Naive thymus-derived CD4-positive, alpha-beta T cell (primary cell): ENCODE data around the gene CDC25B. TPM values are rescaled to one million over a fixed set of nuclear protein-coding genes. Genes with fewer than 3 reads are reported as not detected.
"Not testable (repeated sequence)": the region's sequence is repeated elsewhere in the genome, so short reads cannot be mapped to it uniquely, and the experiment has no call there.

Experiments
- ATAC-seq: fragments of 150-1000 bp; cut with Tn5 transposase; 2 replicates; pipeline ENCODE4 v1.10.0; 2021; ENCODE audit warnings: mild to moderate bottlenecking, moderate library complexity
- CTCF ChIA-PET: fragments of 350-600 bp; sonication (Branson Sonifier 250); formaldehyde crosslinking; loops from one replicate; lab custom pipeline; 2021; ENCODE audit warnings: antibody characterized with exemption; lab: Charles Lee
- POLR2A ChIA-PET: fragments of 350-600 bp; sonication (Branson Sonifier 250); formaldehyde crosslinking; loops from one replicate; lab custom pipeline; 2021; ENCODE audit warnings: antibody characterized with exemption, inconsistent platforms; lab: Charles Lee
- DNase-seq, 9 donors: peaks; one replicate each; pipeline versions ENCODE4 v3.0.0 to v3.0.0-alpha.2; 2020 to 2022; ENCODE audit warnings: mixed read lengths in 1 of 9
- H3K27ac ChIP-seq: one replicate; pipeline ENCODE4 v1.7.0; 2013; ENCODE audit warnings: mild to moderate bottlenecking, low read depth, low read length, moderate library complexity
- H3K27me3 ChIP-seq, 2 donors: one replicate each; pipeline ENCODE4 v1.7.0; 2013; ENCODE audit warnings: low read length in 2 of 2, mild to moderate bottlenecking in 2 of 2, moderate library complexity in 2 of 2; ENCODE audit not compliant: control insufficient read depth in 2 of 2, insufficient read depth in 2 of 2
- H3K36me3 ChIP-seq, 3 experiments: 1 replicate in 2 of 3; 2 replicates in 1 of 3; pipeline ENCODE4 v1.7.0; 2013; ENCODE audit warnings: low read length in 3 of 3, mild to moderate bottlenecking in 3 of 3, moderate library complexity in 1 of 3; ENCODE audit not compliant: insufficient read depth in 3 of 3, control insufficient read depth in 2 of 3
- H3K4me1 ChIP-seq, 2 donors: one replicate each; pipeline ENCODE4 v1.7.0; 2013; ENCODE audit warnings: low read length in 2 of 2, mild to moderate bottlenecking in 2 of 2, moderate library complexity in 1 of 2; ENCODE audit not compliant: control insufficient read depth in 2 of 2, insufficient read depth in 2 of 2
- H3K4me3 ChIP-seq: 2 replicates; pipeline ENCODE4 v1.7.0; 2013; ENCODE audit warnings: mild to moderate bottlenecking, low read length
- H3K9me3 ChIP-seq, 3 experiments: 1 replicate in 2 of 3; 2 replicates in 1 of 3; pipeline ENCODE4 v1.7.0; 2013; ENCODE audit warnings: low read length in 3 of 3; ENCODE audit not compliant: control insufficient read depth in 2 of 3
- H3K27ac Mint-ChIP-seq, 9 donors: one replicate each; pipeline ENCODE4 v1.8.0; 2020 to 2022; ENCODE audit warnings: mixed read lengths in 9 of 9, mild to moderate bottlenecking in 8 of 9, moderate library complexity in 5 of 9, inconsistent platforms in 2 of 9
- H3K27me3 Mint-ChIP-seq, 5 donors: one replicate each; pipeline ENCODE4 v1.8.0; 2021 to 2022; ENCODE audit warnings: mixed read lengths in 5 of 5, mild to moderate bottlenecking in 1 of 5
- H3K36me3 Mint-ChIP-seq, 5 donors: one replicate each; pipeline ENCODE4 v1.8.0; 2020 to 2022; ENCODE audit warnings: mixed read lengths in 5 of 5, mild to moderate bottlenecking in 3 of 5, inconsistent platforms in 1 of 5
- H3K4me1 Mint-ChIP-seq, 7 donors: one replicate each; pipeline ENCODE4 v1.8.0; 2020 to 2022; ENCODE audit warnings: mixed read lengths in 7 of 7, mild to moderate bottlenecking in 3 of 7, inconsistent platforms in 1 of 7
- H3K4me3 Mint-ChIP-seq, 10 donors: one replicate each; pipeline ENCODE4 v1.8.0; 2020 to 2022; ENCODE audit warnings: mild to moderate bottlenecking in 10 of 10, mixed read lengths in 10 of 10, moderate library complexity in 6 of 10, inconsistent platforms in 2 of 10
- H3K9me3 Mint-ChIP-seq, 11 donors: one replicate each; pipeline ENCODE4 v1.8.0; 2020 to 2022; ENCODE audit warnings: mixed read lengths in 11 of 11, mild to moderate bottlenecking in 4 of 11, inconsistent platforms in 1 of 11, moderate library complexity in 1 of 11
- intact Hi-C, 2 donors: fragments of 100-400 bp; cut with micrococcal nuclease; formaldehyde crosslinking; loops; one replicate each; pipeline ENCODE4 v1.15.1; 2023
- polyA plus RNA-seq, 2 donors: library from polyadenylated mRNA; unstranded; fragments of 300-500 nt; fragmentation: Illumina TruSeq; gene quantifications; one replicate each; pipeline ENCODE4 v1.2.3, GENCODE V29; 2021
- total RNA-seq, 6 experiments: library from RNA in 5 of 6; stranded (reverse) in 5 of 6; gene quantifications; 1 replicate in 5 of 6; 2 replicates in 1 of 6; pipeline ENCODE4 v1.2.3 and lab custom pipeline; 2021 to 2026

Gene CDC25B
- total and polyA plus RNA-seq, 7 experiments from 2014 or later: 37.0 to 392 (median 174) TPM

- H3K4me3 Mint-ChIP-seq: peak overlapping the region in 5 of 10 donors; percentile 2 to 49 (median 35)
- H3K4me1 ChIP-seq, H3K4me3 ChIP-seq, H3K36me3 ChIP-seq, H3K9me3 ChIP-seq, H3K36me3 Mint-ChIP-seq, ATAC-seq, H3K9me3 Mint-ChIP-seq, H3K27ac ChIP-seq, DNase-seq, H3K27me3 ChIP-seq, intact Hi-C loops: not testable (repeated sequence)
- ChIA-PET CTCF (interaction anchor here (0.7 to 8.4 kb wide), 3 partner anchors 10 to 30 kb away, joined by 3 to 82 read pairs (median 6); partner anchors contain the start of gene AP5S1), POLR2A (interaction anchor here (0.6 to 6.0 kb wide), 5 partner anchors 11 to 66 kb away, joined by 3 to 85 read pairs (median 3); partner anchors contain the start of genes AP5S1 and MAVS)
- H3K27ac Mint-ChIP-seq: peak overlapping the region in 6 of 9 donors; percentile 38 to 93 (median 73)
- peaks cover 0 to 12% (median 0%) of the 10 kb centered on the region in 5 donors for H3K27me3 Mint-ChIP-seq
- peaks cover 25 to 37% (median 30%) of the 10 kb centered on the region in 7 donors for H3K4me1 Mint-ChIP-seq
Observed at GRCh38 chr20:3789201-3789600, 6.9 kb upstream of the CDC25B start.

- ChIA-PET POLR2A (interaction anchor here (3.5 kb wide), 1 partner anchor 21 kb away, joined by 134 read pairs; the partner anchor contains the start of gene AP5S1), CTCF (interaction anchor here (3.5 kb wide), 1 partner anchor 25 kb away, joined by 17 read pairs; the partner anchor contains the start of gene AP5S1)
- intact Hi-C loops, DNase-seq, H3K9me3 Mint-ChIP-seq, H3K9me3 ChIP-seq, H3K27me3 ChIP-seq, H3K4me3 ChIP-seq, ATAC-seq, H3K27ac ChIP-seq, H3K27me3 Mint-ChIP-seq: not testable (repeated sequence)
- peaks cover 11 to 23% of the 10 kb centered on the region in 2 donors for H3K4me1 ChIP-seq
- peaks cover 21 to 28% (median 25%) of the 10 kb centered on the region in 7 donors for H3K4me1 Mint-ChIP-seq
- peaks cover 0 to 19% (median 0%) of the 10 kb centered on the region in 3 experiments for H3K36me3 ChIP-seq
- H3K27ac Mint-ChIP-seq: peak overlapping the region in 2 of 9 donors; percentile 17 to 38
- H3K4me3 Mint-ChIP-seq: peak overlapping the region in 4 of 10 donors; percentile 8 to 59 (median 20)
- peaks cover 4 to 28% (median 12%) of the 10 kb centered on the region in 5 donors for H3K36me3 Mint-ChIP-seq
Observed at GRCh38 chr20:3794168-3794567, 1.9 kb upstream of the CDC25B start.

- peaks cover 5 to 32% (median 17%) of the 10 kb centered on the region in 5 donors for H3K36me3 Mint-ChIP-seq
- DNase-seq: no peak
- intact Hi-C loops: loop anchor here (1.0 to 5.0 kb wide), 4 partner anchors 25 to 1332 kb away; partner anchors contain the start of genes AP5S1 (in 1 of the 2), CDS2 (in 1 of the 2) and MAVS (in 1 of the 2)
- peak overlapping the region; percentile 90 to 99 (median 94) for H3K4me3 Mint-ChIP-seq
- H3K9me3 ChIP-seq: no peaks in the 10 kb centered on the region
- H3K4me3 ChIP-seq: peak overlapping the region; percentile 88
- H3K4me1 ChIP-seq: peaks cover 18 to 30% of the 10 kb centered on the region in 2 donors
- no peaks in the 10 kb centered on the region for H3K27me3 ChIP-seq
- ChIA-PET POLR2A (interaction anchor here (1.7 to 3.5 kb wide), 3 partner anchors 8 to 21 kb away, joined by 7 to 134 read pairs (median 7); partner anchors contain the start of genes AP5S1 and CENPB), CTCF (interaction anchor here (0.7 to 3.5 kb wide), 3 partner anchors 21 to 41 kb away, joined by 3 to 17 read pairs (median 4); partner anchors contain the start of gene AP5S1)
- H3K36me3 ChIP-seq: peaks cover 0 to 19% (median 0%) of the 10 kb centered on the region in 3 experiments
- peak overlapping the region in 7 of 9 donors; percentile 81 to 95 (median 95) for H3K27ac Mint-ChIP-seq
- H3K4me1 Mint-ChIP-seq: peaks cover 24 to 35% (median 31%) of the 10 kb centered on the region in 7 donors
- H3K27ac ChIP-seq: peak overlapping the region; percentile 95
- peaks cover 0 to 7% (median 0%) of the 10 kb centered on the region in 5 donors for H3K27me3 Mint-ChIP-seq
- no peak for ATAC-seq
- no peaks in the 10 kb centered on the region for H3K9me3 Mint-ChIP-seq
Observed at GRCh38 chr20:3794701-3795420, 1.2 kb upstream of the CDC25B start.

GRCh38 chr20:3796477-3797225 is 541 bp downstream of the CDC25B start:
- Histone ChIP-seq H3K27me3 (no peaks in the 10 kb centered on the region), H3K27ac (peak overlapping the region; percentile 78), H3K4me1 (peaks cover 36 to 48% of the 10 kb centered on the region in 2 donors), H3K9me3 (no peaks in the 10 kb centered on the region), H3K4me3 (peak overlapping the region; percentile 90), H3K36me3 (peaks cover 9 to 36% (median 15%) of the 10 kb centered on the region in 3 experiments)
- peak overlapping the region; percentile 90 to 99 (median 98) for H3K4me3 Mint-ChIP-seq
- DNase-seq (no peak), ATAC-seq (no peak)
- intact Hi-C loops: loop anchor here (1.0 to 5.0 kb wide), 10 partner anchors 9 to 1331 kb away; partner anchors contain the start of genes PANK2 (in 2 of the 2), ADISSP (in 1 of the 2), AP5S1 (in 1 of the 2) and CDS2 (in 1 of the 2)
- H3K27ac Mint-ChIP-seq: peak overlapping the region; percentile 28 to 99 (median 97)
- H3K27me3 Mint-ChIP-seq: no peaks in the 10 kb centered on the region
- CTCF ChIA-PET: interaction anchor here (0.8 to 3.5 kb wide), 5 partner anchors 10 to 25 kb away, joined by 3 to 17 read pairs (median 4); partner anchors contain the start of genes AP5S1 and CENPB
- POLR2A ChIA-PET: interaction anchor here (0.6 to 3.5 kb wide), 7 partner anchors 10 to 36 kb away, joined by 3 to 134 read pairs (median 5); partner anchors contain the start of genes ADISSP, AP5S1 and CENPB
- H3K36me3 Mint-ChIP-seq: peaks cover 5 to 44% (median 22%) of the 10 kb centered on the region in 5 donors
- no peaks in the 10 kb centered on the region for H3K9me3 Mint-ChIP-seq
- peaks cover 29 to 48% (median 42%) of the 10 kb centered on the region in 7 donors for H3K4me1 Mint-ChIP-seq

- POLR2A ChIA-PET: interaction anchor here (0.6 to 3.5 kb wide), 2 partner anchors 18 to 35 kb away, joined by 3 to 134 read pairs; partner anchors contain the start of gene AP5S1
- Histone ChIP-seq H3K27ac (peak overlapping the region; percentile 78), H3K36me3 (peaks cover 14 to 41% (median 20%) of the 10 kb centered on the region in 3 experiments), H3K27me3 (no peaks in the 10 kb centered on the region), H3K4me3 (peak overlapping the region; percentile 90), H3K9me3 (no peaks in the 10 kb centered on the region), H3K4me1 (peaks cover 36 to 52% of the 10 kb centered on the region in 2 donors)
- intact Hi-C loops: loop anchor here (2.0 to 5.0 kb wide), 3 partner anchors 16 to 1330 kb away; partner anchors contain the start of genes CDS2 (in 1 of the 2), PANK2 (in 1 of the 2) and SPEF1 (in 1 of the 2)
- Mint-ChIP-seq H3K27me3 (no peaks in the 10 kb centered on the region), H3K4me1 (peaks cover 29 to 54% (median 42%) of the 10 kb centered on the region in 7 donors), H3K36me3 (peaks cover 5 to 44% (median 22%) of the 10 kb centered on the region in 5 donors), H3K4me3 (peak overlapping the region; percentile 90 to 99 (median 98)), H3K9me3 (no peaks in the 10 kb centered on the region), H3K27ac (peak overlapping the region; percentile 74 to 100 (median 97))
- DNase-seq: no peak
- ATAC-seq: no peak
- CTCF ChIA-PET: interaction anchor here (3.5 kb wide), 1 partner anchor 22 kb away, joined by 17 read pairs; the partner anchor contains the start of gene AP5S1
Observed at GRCh38 chr20:3797226-3797545, 1.1 kb downstream of the CDC25B start.
